GM12878 (cell line): ENCODE data around the gene VGF. TPM values are rescaled to one million over a fixed set of nuclear protein-coding genes. Genes with fewer than 3 reads are reported as not detected.

ENCODE experiments used
- ATAC-seq: fragments of 200-7000 bp; cut with Tn5 transposase; 3 replicates; pipeline ENCODE4 v1.9.1; 2020; ENCODE audit warnings: mild to moderate bottlenecking, moderate library complexity
- BruUV-seq: library from RNA; stranded (reverse); fragments of 400-500 nt; replicated peaks from 2 replicates; lab custom pipeline; 2021; lab: Mats Ljungman, UMichigan
- CTCF ChIA-PET: fragments of 300-600 bp; sonication (Branson Sonifier 250); formaldehyde crosslinking; extraction: SDS; loops from one replicate; lab custom pipeline; 2021; ENCODE audit warnings: inconsistent platforms; lab: Yijun Ruan, JAX
- POLR2A ChIA-PET: fragments of 350-600 bp; formaldehyde crosslinking; extraction: SDS; loops from one replicate; lab custom pipeline; 2021; ENCODE audit warnings: inconsistent platforms; lab: Charles Lee
- RAD21 ChIA-PET: fragments of 300-600 bp; sonication (Branson Sonifier 250); formaldehyde crosslinking; loops from one replicate; lab custom pipeline; 2023; ENCODE audit warnings: antibody characterized with exemption; ENCODE audit not compliant: unreplicated experiment; lab: Charles Lee
- SMC1A ChIA-PET: fragments of 300-600 bp; sonication (Branson Sonifier 250); formaldehyde crosslinking; loops from one replicate; lab custom pipeline; 2023; ENCODE audit not compliant: unreplicated experiment, uncharacterized antibody; lab: Charles Lee
- DNase-seq: peaks from one replicate; pipeline ENCODE4 v3.0.0-alpha.2; 2011; ENCODE audit warnings: low read depth, low spot score
- FAIRE-seq: peaks from 3 replicates; lab custom pipeline; 2011; peaks lifted over from hg19 to GRCh38; lab: Jason Lieb, UNC
- H2AFZ ChIP-seq: 2 replicates; pipeline ENCODE4 v1.6.0; 2011; ENCODE audit warnings: low read depth, low read length, control low read depth; ENCODE audit not compliant: control insufficient read depth
- H3K27ac ChIP-seq: 2 replicates; pipeline ENCODE4 v1.5.1; 2011; ENCODE audit warnings: control low read depth; ENCODE audit not compliant: control insufficient read depth, insufficient read depth
- H3K27me3 ChIP-seq, 2 experiments: replicated peaks in 1 of 2; 2 replicates each; pipeline versions ENCODE4 v1.6.0 to v1.6.1; 2011; ENCODE audit warnings: low read length in 1 of 2; ENCODE audit not compliant: control insufficient read depth in 2 of 2, insufficient read depth in 2 of 2
- H3K36me3 ChIP-seq, 2 experiments: 2 replicates each; pipeline ENCODE4 v1.5.1; 2011; ENCODE audit warnings: low read length in 1 of 2; ENCODE audit not compliant: control insufficient read depth in 2 of 2, insufficient read depth in 2 of 2
- H3K4me1 ChIP-seq: 2 replicates; pipeline ENCODE4 v1.6.1; 2011; ENCODE audit warnings: mild to moderate bottlenecking, low read length, moderate library complexity, mixed read lengths; ENCODE audit not compliant: control insufficient read depth, insufficient read depth
- H3K4me2 ChIP-seq: 2 replicates; pipeline ENCODE4 v1.6.0; 2011; ENCODE audit warnings: control low read depth; ENCODE audit not compliant: control insufficient read depth, insufficient read depth
- H3K4me3 ChIP-seq: fragments of 200-600 bp; sonication (generic); 2 replicates; pipeline ENCODE4 v1.5.1; 2016
- H3K79me2 ChIP-seq: 2 replicates; pipeline ENCODE4 v1.6.0; 2011; ENCODE audit warnings: low read length; ENCODE audit not compliant: control insufficient read depth, insufficient read depth
- H3K9ac ChIP-seq: 2 replicates; pipeline ENCODE4 v1.8.0; 2011; ENCODE audit warnings: low read length, control low read depth, mixed read lengths; ENCODE audit not compliant: control insufficient read depth, insufficient read depth
- H3K9me3 ChIP-seq: replicated peaks from 3 replicates; pipeline ENCODE4 v1.5.1; 2011; ENCODE audit warnings: mild to moderate bottlenecking, low read length; ENCODE audit not compliant: control insufficient read depth, insufficient read depth
- H4K20me1 ChIP-seq: 2 replicates; pipeline ENCODE4 v1.6.0; 2011; ENCODE audit not compliant: control insufficient read depth, insufficient read depth
- BRCA1 ChIP-seq: IDR thresholded peaks from 2 replicates; pipeline ENCODE4 v1.6.1; 2011; ENCODE audit warnings: low read depth, low read length, improper control_type of control experiment
- DPF2 ChIP-seq: fragments of 450-650 bp; IDR thresholded peaks from 2 replicates; pipeline ENCODE4 v1.6.1; 2017; ENCODE audit warnings: mild to moderate bottlenecking
- E2F4 ChIP-seq: IDR thresholded peaks from 2 replicates; pipeline ENCODE4 v1.6.1; 2012; ENCODE audit warnings: low read depth, low read length, improper control_type of control experiment
- NFYA ChIP-seq: IDR thresholded peaks from 2 replicates; pipeline ENCODE4 v1.6.1; 2011; ENCODE audit warnings: low read depth, mild to moderate bottlenecking, low read length, improper control_type of control experiment, borderline replicate concordance
- NKRF ChIP-seq: fragments of 450-650 bp; conservative IDR thresholded peaks from 2 replicates; pipeline ENCODE4 v1.6.1; 2017; ENCODE audit warnings: mild to moderate bottlenecking, moderate library complexity
- PAX8 ChIP-seq: fragments of 450-650 bp; IDR thresholded peaks from 2 replicates; pipeline ENCODE4 v1.6.1; 2017; ENCODE audit warnings: mild to moderate bottlenecking, moderate library complexity
- PRDM15 ChIP-seq: fragments of 450-650 bp; formaldehyde crosslinking; IDR thresholded peaks from 2 replicates; pipeline ENCODE4 v1.4.0; 2020; ENCODE audit warnings: mild to moderate bottlenecking, moderate library complexity
- SRF ChIP-seq, 2 experiments: IDR thresholded peaks; 2 replicates each; pipeline ENCODE4 v1.6.1; 2011; ENCODE audit warnings: low read depth in 2 of 2, low read length in 2 of 2, mild to moderate bottlenecking in 1 of 2, moderate library complexity in 1 of 2
- TCF3 ChIP-seq: IDR thresholded peaks from 2 replicates; pipeline ENCODE4 v1.6.1; 2012; ENCODE audit warnings: low read depth, mild to moderate bottlenecking, low read length, borderline replicate concordance; ENCODE audit not compliant: insufficient read depth
- ZNF384 ChIP-seq: IDR thresholded peaks from 2 replicates; pipeline ENCODE4 v1.6.1; 2012; ENCODE audit warnings: low read depth, mild to moderate bottlenecking, low read length, improper control_type of control experiment, borderline replicate concordance
- WGBS: methylation state at CpG from one replicate; pipeline ENCODE4 v1.1.6; 2016; ENCODE audit warnings: low lambda C conversion rate; ENCODE audit not compliant: insufficient replicate concordance, insufficient coverage; ENCODE audit errors: missing lambda C conversion rate; 5-methylcytosine and 5-hydroxymethylcytosine counted together
- in situ Hi-C: fragments of 300-500 bp; cut with MboI; formaldehyde crosslinking; loops from 9 replicates; pipeline ENCODE4 v1.14.3; 2018; ENCODE audit warnings: mixed read lengths
- intact Hi-C: fragments of 100-400 bp; cut with micrococcal nuclease; formaldehyde crosslinking; loops from one replicate; pipeline ENCODE4 v1.14.2; 2022; ENCODE audit not compliant: unreplicated experiment
- polyA plus RNA-seq, 11 experiments: library from polyadenylated mRNA; depleted of rRNA in 4 of 11; unstranded in 6 of 11; stranded (reverse) in 5 of 11; fragments of >200 nt; fragmentation: Nextera tagmentation in 4 of 11; fragmentation: Illumina TruSeq in 1 of 11; extraction: Ambion mirVana in 4 of 11; extraction: Trizol in 1 of 11; gene quantifications; 1 replicate in 1 of 11; 2 replicates in 10 of 11; pipeline versions ENCODE4 v1.2.1 to v1.2.3, GENCODE V29; 2011 to 2016; ENCODE audit warnings: inconsistent platforms in 2 of 11, missing spikeins in 2 of 11, low read depth in 1 of 11
- total RNA-seq, 4 experiments: library from RNA; depleted of rRNA in 3 of 4; stranded (reverse); fragments of >200 nt in 3 of 4; fragmentation: Illumina TruSeq in 1 of 4; extraction: Trizol in 1 of 4; gene quantifications; 2 replicates each; pipeline versions ENCODE4 v1.2.1 to v1.2.3, GENCODE V29; 2013 to 2021
- TF ChIP-seq, protein P1 (sequence below): fragments of 450-650 bp; formaldehyde crosslinking; IDR thresholded peaks from 2 replicates; pipeline ENCODE4 v1.5.0; 2022; ENCODE audit warnings: mild to moderate bottlenecking, missing genetic modification characterization

VGF gene
- total and polyA plus RNA-seq, 10 of the 15 experiments (the other 5 are each of a cell fraction or from before 2014, with no cell fraction given) = 0.09 to 0.25 (median 0.17) TPM; not detected in 6

GRCh38 chr7:101168412-101169049 is 3.2 kb upstream of the VGF start:
- SMC1A ChIA-PET = interaction anchor here (1.2 to 1.8 kb wide), 2 partner anchors 24 to 26 kb away, joined by 4 to 9 read pairs; no protein-coding TSS in a partner anchor
- peaks cover 36 to 41% of the 10 kb centered on the region in 2 experiments for H3K27me3 ChIP-seq
- TF ChIP-seq BRCA1 (no peak), SRF (IDR thresholded peaks at IDR 0.05; ENCODE audit: low read depth in 2 of 2, low read length in 2 of 2) (no peak), DPF2 (no peak), NFYA (no peak), ZNF384 (no peak), PAX8 (no peak), NKRF (no peak), TCF3 (no peak), E2F4 (no peak), PRDM15 (no peak)
- TF ChIP-seq, protein P1, sequence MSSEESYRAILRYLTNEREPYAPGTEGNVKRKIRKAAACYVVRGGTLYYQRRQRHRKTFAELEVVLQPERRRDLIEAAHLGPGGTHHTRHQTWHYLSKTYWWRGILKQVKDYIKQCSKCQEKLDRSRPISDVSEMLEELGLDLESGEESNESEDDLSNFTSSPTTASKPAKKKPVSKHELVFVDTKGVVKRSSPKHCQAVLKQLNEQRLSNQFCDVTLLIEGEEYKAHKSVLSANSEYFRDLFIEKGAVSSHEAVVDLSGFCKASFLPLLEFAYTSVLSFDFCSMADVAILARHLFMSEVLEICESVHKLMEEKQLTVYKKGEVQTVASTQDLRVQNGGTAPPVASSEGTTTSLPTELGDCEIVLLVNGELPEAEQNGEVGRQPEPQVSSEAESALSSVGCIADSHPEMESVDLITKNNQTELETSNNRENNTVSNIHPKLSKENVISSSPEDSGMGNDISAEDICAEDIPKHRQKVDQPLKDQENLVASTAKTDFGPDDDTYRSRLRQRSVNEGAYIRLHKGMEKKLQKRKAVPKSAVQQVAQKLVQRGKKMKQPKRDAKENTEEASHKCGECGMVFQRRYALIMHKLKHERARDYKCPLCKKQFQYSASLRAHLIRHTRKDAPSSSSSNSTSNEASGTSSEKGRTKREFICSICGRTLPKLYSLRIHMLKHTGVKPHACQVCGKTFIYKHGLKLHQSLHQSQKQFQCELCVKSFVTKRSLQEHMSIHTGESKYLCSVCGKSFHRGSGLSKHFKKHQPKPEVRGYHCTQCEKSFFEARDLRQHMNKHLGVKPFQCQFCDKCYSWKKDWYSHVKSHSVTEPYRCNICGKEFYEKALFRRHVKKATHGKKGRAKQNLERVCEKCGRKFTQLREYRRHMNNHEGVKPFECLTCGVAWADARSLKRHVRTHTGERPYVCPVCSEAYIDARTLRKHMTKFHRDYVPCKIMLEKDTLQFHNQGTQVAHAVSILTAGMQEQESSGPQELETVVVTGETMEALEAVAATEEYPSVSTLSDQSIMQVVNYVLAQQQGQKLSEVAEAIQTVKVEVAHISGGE = no peak
- TF ChIP-seq, all 136 proteins: peak for 0
- Histone ChIP-seq H4K20me1 (no peaks in the 10 kb centered on the region), H2AFZ (no peak overlapping the region), H3K4me1 (peaks cover 11% of the 10 kb centered on the region), H3K9me3 (no peaks in the 10 kb centered on the region; the same call in 2 of the 3 replicates), H3K4me3 (no peak overlapping the region), H3K9ac (no peak overlapping the region), H3K4me2 (no peak overlapping the region), H3K36me3 (no peaks in the 10 kb centered on the region), H3K79me2 (no peaks in the 10 kb centered on the region), H3K27ac (no peak overlapping the region)
- ATAC-seq (no peak), FAIRE-seq (no peak), DNase-seq (no peak)
- WGBS = 7% methylated on average over 4 of the region's 6 CpGs
- intact Hi-C loops = loop anchor here (1.0 kb wide), 2 partner anchors 20 to 24 kb away; no protein-coding TSS in a partner anchor
- ChIA-PET RAD21 (interaction anchor here (0.7 to 1.8 kb wide), 2 partner anchors 25 to 1220 kb away, joined by 3 to 12 read pairs; no protein-coding TSS in a partner anchor), CTCF (interaction anchor here (0.6 to 6.1 kb wide), 3 partner anchors 27 to 34 kb away, joined by 4 to 80 read pairs (median 4); no protein-coding TSS in a partner anchor), POLR2A (interaction anchor here (0.7 kb wide), 1 partner anchor 24 kb away, joined by 4 read pairs; no protein-coding TSS in a partner anchor)
- BruUV-seq = no TSS peak
- in situ Hi-C loops = no loop called here
